ENCODE measurements around the gene SPTB. TPM values are rescaled to one million over a fixed set of nuclear protein-coding genes. Genes with fewer than 3 reads are reported as not detected.

SPTB gene
- total RNA-seq, 2 donors from 2014 or later = 2.5 to 3.3 TPM

Small RNA genes within 50 kb of the gene (microRNA-seq; reads per million reads assigned to microRNA genes)
- gene MIR7855 (ENCODE audit: borderline microRNAs expressed in 2 of 2) = 0 reads per million in 2 donors

Other genes with a start within 250 kb of the SPTB start
- 10 to 100 TPM; 54.6 to 58.1 TPM for gene PLEKHG3, start 175.5 kb downstream of the SPTB start, total RNA-seq
- gene CHURC1, start 34.5 kb upstream of the SPTB start, total RNA-seq = 10 to 100 TPM; 65.4 to 87.3 TPM
- not detected for gene GPX2, start 62.8 kb upstream of the SPTB start, total RNA-seq
- 1 to 10 TPM; 6.0 to 7.3 TPM for gene RAB15, start 92.4 kb upstream of the SPTB start, total RNA-seq
- gene FNTB, start 107.0 kb upstream of the SPTB start, total RNA-seq = 10 to 100 TPM in 1 of 2 donors, 1 to 10 TPM in 1; 8.0 to 14.8 TPM
- gene MAX, start 222.6 kb upstream of the SPTB start, total RNA-seq = 100 to 1,000 TPM in 1 of 2 donors, 10 to 100 TPM in 1; 88.7 to 105 TPM